GM19193 (cell line): Measurements from ENCODE around the gene CAVIN1.

ENCODE experiments used
- POLR2A ChIP-seq: IDR thresholded peaks from 4 replicates; pipeline ENCODE4 v1.6.1; 2011; ENCODE audit not compliant: insufficient read depth, insufficient read length; ENCODE audit errors: extremely low read depth

Gene CAVIN1

DNA sequence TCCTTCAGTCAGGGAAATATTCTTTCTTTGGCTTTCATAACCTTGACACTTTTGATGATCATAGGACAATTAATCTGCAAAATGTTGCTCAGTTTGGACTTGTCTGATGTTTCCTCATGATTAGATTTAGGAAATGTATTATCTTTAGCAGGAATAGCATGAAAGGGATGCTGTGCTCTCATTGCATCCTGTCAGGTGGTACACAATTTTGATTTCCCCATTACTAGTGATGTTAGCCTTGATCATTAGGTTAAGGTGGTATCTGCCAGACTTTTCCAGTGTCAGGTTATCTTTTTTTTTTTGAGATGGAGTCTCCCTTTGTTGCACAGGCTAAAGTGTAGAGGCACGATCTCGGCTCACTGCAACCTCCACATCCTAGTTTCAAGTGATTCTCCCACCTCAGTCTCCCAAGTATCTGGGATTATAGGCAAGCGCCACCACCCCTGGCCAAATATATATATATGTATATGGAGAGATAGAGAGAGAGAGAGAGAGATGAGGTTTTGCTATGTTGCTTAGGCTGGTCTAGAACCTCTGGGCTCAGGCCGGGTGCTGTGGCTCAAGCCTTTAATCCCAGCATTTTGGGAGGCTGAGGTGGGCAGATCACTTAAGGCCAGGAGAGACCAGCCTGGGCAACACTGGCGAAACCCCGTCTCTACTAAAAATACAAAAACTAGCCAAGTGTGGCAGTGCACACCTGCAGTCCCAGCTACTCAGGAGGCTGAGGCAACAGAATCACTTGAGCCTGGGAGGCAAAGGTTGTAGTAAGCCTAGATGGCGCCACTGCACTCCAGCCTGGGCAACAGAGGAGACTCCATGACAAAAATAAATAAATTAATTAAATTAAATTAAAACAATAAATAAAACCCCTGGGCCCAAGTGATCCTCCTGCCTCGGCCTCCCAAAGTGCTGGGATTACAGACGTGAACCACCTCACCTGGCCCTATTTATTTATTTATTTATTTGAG is 15.8 kb upstream of the CAVIN1 start:
- TF ChIP-seq POLR2A: no peak

GRCh38 chr17:42436391-42436790 is 13.3 kb upstream of the CAVIN1 start:
- TF ChIP-seq POLR2A: no peak

DNA sequence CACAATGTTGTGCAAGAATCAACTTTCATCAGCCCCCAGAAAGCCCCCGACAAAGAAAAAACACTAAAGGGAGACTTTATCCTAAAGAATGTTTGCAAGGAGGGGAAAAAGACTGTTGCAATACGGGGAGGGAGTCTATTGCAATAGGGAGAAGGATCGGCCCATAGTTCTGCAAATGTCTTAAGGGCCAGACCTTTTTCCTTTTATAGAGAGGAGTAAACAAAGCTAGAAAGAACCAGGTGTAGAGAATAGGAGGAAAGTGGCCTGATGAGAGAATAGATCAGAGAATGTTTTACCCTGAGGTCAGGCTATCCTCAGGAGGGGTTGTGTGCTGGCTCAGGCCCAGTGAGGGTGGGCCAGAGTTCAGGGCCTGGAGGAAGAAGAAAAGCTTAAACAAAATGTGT is 8.7 kb upstream of the CAVIN1 start:
- no peak for TF ChIP-seq POLR2A

DNA sequence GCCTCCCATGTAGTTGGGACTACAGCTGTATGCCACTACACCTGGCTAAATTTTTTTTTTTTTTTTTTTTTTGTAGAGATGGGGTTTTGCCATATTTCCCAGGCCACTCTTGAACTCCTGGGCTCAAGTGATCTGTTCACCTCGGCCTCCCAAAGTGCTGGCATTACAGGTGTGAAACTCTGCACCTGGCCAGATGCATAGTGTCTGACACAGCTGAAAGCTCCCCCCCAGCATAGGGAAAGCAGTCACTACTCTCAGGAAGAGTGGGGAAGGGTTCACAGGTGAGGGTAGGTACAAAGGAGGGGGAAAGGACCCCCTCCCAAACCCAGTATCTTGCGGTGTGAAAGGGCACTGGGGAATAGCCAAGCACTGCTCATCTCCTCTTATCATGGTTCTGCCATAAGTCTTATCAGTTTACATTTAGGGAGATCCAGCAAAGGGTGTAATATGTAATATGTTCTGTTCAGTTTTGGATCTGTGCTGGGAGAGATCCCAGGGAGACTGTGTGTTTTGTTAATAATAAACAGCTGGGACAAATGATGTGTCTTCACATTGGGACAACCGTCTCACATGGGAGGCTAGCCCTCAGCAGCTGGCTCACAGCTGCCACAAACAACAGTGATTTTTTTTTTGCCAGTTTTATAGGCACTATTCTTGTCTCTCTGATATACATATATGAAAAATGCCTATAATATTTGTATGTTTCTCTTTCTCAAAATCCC is 6.8 kb upstream of the CAVIN1 start:
- no peak for TF ChIP-seq POLR2A

DNA sequence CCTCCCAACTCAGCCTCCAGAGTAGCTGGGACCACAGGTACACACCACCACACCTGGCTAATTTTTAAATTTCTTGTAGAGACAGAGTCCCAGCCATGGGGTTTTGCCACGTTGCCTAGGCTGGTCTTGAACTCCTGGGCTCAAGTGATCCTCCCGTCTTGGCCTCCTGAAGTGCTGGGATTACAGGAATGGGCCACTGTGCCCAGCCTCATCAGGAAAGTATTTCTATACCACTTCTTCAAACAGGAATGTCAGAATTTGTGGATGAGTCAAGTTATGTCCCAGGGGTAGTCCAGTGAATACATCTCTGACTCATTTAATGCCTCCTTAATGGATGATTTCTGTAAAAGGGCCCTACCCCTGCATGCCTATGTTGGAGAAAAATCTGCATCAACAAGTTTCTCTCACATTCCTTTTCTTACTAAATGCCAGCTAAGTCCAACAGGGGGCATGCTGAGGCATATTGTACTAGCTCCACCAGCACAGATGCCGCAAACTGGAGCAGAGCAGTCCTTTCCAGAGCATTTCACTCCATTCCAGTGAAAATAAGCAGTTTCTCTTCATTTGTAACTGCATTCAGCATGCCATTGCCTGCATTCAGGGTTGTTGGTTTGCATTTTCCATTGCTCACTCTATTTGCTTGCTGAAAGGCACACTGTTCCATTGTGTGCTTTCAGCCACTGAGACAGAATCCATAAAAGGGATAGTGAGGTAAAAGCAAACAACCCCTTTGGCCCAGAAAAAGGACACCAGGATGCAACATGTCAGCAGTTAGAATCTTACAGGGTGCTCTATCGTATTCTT is 5.3 kb upstream of the CAVIN1 start:
- TF ChIP-seq POLR2A: no peak

DNA sequence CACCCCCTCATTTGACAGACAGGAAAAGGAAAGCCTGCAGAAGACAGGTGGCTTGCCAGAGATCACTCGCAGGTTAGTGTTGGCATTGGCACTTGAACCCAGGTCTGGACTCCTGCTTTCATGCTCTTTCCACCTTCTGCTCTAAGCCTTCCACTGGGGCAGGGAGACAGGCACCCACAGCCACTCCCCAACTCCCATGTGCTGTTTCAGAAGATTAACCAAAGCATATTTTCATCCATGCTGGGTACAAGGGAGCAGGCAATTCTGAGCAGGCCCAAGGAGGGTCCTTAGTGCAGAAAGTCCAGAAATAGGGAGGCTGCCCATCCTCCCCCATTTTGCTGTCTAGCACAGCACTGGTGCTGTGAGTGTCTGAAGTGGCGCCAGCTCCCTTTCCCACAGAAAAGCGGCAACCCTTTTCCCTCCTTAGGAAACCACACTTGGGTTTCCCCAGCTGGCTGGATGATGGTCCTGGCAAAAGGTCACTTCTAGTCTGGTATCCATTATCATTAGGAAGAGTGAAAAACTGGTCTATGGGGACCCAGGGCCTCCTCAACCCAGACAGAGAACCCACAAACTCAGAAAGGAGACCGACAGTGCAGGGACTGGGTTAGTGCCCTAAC is 2.0 kb upstream of the CAVIN1 start:
- TF ChIP-seq POLR2A: no peak

DNA sequence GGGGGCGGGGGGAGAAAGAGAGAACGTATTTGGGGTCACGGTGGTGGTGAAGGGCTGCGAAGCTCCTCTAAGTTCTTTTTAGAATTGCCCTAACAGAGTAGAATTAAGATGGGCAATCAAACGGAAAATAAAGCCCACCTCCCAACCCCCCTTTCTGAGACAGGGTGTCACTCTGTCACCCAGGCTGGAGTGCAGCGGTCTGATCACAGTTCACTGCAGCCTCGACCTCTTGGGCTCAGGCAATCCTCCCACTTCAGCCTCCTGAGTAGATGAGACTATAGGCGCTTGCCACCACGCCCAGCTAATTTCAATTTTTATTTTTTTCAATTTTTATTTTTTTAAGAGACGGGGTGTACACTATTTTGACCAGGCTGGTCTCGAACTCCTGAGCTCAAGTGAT is 710 bp upstream of the CAVIN1 start:
- TF ChIP-seq POLR2A: no peak

DNA sequence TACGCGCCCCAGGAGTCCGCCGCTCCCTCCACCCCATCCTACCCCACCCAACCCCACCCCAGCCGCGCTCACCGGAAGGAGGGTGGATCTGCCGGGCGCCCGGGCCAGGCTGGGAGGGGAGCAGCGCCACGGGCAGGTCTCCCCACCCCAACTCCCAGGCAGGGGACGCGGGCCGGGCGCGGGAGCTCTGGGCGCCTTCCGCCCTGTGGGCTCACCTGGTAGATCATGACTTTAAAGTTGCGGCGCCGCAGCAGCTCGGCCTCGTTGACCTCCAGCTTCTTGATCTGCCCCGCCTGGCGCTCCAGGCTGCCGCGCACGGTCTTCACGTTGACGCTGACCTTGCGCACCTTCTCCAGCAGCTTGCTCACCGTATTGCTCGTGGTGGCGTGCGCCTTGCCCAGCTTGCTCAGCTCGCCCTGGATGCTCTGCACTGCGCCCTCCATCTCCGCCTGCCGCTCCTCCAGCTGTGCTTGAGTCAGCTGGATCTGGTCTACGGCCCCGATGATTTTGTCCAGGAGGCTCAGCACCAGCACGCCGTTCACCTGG is 571 bp downstream of the CAVIN1 start:
- no peak for TF ChIP-seq POLR2A

DNA sequence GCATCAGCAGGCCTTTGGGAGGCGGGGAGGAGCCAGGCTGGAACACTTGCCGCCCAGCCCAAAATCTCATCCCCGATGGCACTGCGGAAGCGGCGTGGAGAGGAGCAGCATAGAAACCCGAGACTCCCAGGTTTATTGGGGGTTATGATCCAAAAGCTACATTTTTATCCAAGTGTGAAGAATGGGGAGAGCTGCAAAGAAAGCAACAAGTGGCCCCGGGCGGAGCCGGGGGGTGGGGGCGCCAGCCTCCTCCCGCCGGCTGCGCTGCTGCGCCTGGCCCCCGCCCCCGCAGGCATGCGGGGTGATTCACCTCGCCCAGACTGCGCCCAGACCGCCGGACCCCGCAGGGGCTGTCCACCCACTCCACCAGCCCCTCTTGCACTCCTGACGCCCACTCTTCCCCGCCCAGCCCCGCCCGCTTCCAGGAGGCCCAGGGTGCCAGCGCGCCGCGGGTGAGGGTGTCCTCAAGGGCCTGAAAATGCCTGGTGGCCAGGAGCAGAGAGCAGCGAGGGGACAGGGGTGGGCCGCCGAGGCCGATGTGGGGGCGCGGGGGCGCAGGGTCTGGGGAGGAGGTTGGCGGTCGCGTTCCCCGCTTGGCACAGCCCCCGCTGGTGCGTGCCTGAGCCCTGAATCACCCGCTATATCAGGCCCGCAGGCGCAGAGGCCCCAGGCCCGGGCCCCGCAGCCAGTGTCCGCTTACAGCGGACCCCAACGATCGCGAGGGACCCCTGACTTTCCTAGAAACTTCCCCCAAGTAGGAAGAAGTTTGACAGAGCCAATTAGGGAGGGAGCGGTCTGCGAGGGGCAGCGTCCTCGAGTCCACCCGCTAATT is 1.3 kb downstream of the CAVIN1 start:
- no peak for TF ChIP-seq POLR2A

- no peak for TF ChIP-seq POLR2A
Observed at GRCh38 chr17:42421136-42421506, 1.9 kb downstream of the CAVIN1 start.

GRCh38 chr17:42414704-42415409 is 8.2 kb downstream of the CAVIN1 start:
- no peak for TF ChIP-seq POLR2A

- TF ChIP-seq POLR2A: no peak
Observed at GRCh38 chr17:42413464-42414040, 9.5 kb downstream of the CAVIN1 start.
